Measurements from ENCODE around the gene VAX1.

The VAX1 gene

DNA sequence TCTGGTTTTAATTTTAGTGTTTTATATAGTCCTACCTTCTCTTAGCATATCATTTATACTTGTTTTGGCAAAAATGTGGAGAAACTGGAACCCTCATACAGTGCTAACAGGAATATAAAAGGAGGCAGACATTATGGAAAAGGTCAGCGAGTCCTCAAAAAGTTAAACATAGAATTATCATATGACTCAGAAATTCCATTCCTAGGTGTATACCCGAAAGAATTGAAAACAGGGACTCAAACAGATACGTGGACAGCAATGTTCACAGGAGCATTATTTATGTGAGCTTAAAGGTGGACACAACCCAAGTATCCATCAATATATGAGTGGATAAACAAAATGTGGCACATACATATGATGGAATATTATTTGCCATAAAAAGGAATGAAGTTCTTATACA, 51.5 kb downstream of the VAX1 start:
- no peak for TF ChIP-seq CTCF (IDR thresholded peaks at IDR 0.05)

Measured in LNCAP (cell line).